ENCODE data around the gene ACOXL. TPM values are rescaled to one million over a fixed set of nuclear protein-coding genes. Genes with fewer than 3 reads are reported as not detected.

ACOXL gene
- total RNA-seq, 2 donors from 2014 or later: 0.52 TPM; not detected in 1

DNA sequence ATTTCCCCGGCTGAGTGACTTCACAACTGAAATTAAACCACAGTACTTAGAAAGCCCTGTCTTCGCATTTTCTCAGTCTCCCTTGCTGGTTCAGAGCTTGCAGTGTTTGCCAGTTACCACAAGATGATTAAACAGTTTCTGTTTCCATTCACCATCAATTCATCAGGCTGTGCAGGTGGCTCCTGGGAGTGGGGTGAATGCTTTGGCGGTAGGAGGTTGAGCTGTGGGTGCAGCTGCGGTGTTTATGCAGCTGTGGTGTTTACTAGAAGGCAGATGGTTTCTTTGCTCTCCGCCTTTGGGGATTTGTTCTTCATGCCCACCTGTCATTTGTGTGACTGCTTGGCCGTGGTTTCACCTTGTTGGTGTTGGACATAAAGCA lies 16.1 kb downstream of the ACOXL start:
- Histone ChIP-seq H3K9me3 (no peaks in the 10 kb centered on the region), H3K4me3 (no peak overlapping the region), H3K36me3 (replicated peaks in 1 of 2; ENCODE audit: insufficient read depth in 1 of 2, low read depth in 2 of 2) (no peaks in the 10 kb centered on the region), H3K27ac (no peak overlapping the region), H3K27me3 (no peaks in the 10 kb centered on the region), H3K4me1 (no peaks in the 10 kb centered on the region)
- 9 to 19% methylated on average over 6 of the region's 6 CpGs for WGBS, 2 donors
- TF ChIP-seq POLR2A (IDR thresholded peaks at IDR 0.05): no peak
- TF ChIP-seq, protein P1, sequence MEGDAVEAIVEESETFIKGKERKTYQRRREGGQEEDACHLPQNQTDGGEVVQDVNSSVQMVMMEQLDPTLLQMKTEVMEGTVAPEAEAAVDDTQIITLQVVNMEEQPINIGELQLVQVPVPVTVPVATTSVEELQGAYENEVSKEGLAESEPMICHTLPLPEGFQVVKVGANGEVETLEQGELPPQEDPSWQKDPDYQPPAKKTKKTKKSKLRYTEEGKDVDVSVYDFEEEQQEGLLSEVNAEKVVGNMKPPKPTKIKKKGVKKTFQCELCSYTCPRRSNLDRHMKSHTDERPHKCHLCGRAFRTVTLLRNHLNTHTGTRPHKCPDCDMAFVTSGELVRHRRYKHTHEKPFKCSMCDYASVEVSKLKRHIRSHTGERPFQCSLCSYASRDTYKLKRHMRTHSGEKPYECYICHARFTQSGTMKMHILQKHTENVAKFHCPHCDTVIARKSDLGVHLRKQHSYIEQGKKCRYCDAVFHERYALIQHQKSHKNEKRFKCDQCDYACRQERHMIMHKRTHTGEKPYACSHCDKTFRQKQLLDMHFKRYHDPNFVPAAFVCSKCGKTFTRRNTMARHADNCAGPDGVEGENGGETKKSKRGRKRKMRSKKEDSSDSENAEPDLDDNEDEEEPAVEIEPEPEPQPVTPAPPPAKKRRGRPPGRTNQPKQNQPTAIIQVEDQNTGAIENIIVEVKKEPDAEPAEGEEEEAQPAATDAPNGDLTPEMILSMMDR (IDR thresholded peaks at IDR 0.05): no peak
- no peak for ATAC-seq
- DNase-seq: no peak
- intact Hi-C loops (cut with DNase I): no loop called here

DNA sequence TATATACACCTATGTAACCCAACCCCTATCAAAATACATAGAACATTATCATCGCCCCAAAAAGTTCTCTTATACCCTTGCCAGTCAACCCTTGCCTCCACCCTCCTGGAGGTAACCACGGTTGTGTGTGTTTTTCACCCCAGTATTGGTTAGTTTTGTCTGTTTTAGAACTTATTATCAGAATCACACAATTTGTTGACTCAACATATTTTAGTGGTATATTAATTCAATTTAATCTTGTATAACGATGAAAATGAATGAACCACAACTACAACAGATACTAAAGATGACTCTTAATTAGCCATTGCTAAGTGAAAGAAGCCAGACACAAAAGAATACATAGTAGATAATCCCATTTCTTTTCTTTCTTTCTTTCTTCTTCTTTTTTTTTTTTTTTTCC lies 19.3 kb downstream of the ACOXL start:
- H3K27ac ChIP-seq: no peak overlapping the region
- H3K4me3 ChIP-seq: no peak overlapping the region
- no peaks in the 10 kb centered on the region for H3K9me3 ChIP-seq
- TF ChIP-seq, protein P1 (IDR thresholded peaks at IDR 0.05): no peak
- TF ChIP-seq POLR2A (IDR thresholded peaks at IDR 0.05): no peak
- no peak for DNase-seq
- H3K4me1 ChIP-seq: no peaks in the 10 kb centered on the region
- 67 to 73% methylated on average over 3 of the region's 3 CpGs for WGBS, 2 donors
- H3K36me3 ChIP-seq (replicated peaks in 1 of 2; ENCODE audit: insufficient read depth in 1 of 2, low read depth in 2 of 2): no peaks in the 10 kb centered on the region
- intact Hi-C loops (cut with DNase I): no loop called here
- H3K27me3 ChIP-seq: no peaks in the 10 kb centered on the region
- no peak for ATAC-seq

- H3K4me3 ChIP-seq: no peak overlapping the region
- intact Hi-C loops (cut with DNase I): no loop called here
- no peak overlapping the region for H3K27ac ChIP-seq
- 90 to 92% methylated on average over 2 of the region's 2 CpGs for WGBS, 2 donors
- no peaks in the 10 kb centered on the region for H3K4me1 ChIP-seq
- no peak for ATAC-seq
- H3K9me3 ChIP-seq: no peaks in the 10 kb centered on the region
- no peak for DNase-seq
- no peaks in the 10 kb centered on the region for H3K36me3 ChIP-seq (replicated peaks in 1 of 2; ENCODE audit: insufficient read depth in 1 of 2, low read depth in 2 of 2)
- no peaks in the 10 kb centered on the region for H3K27me3 ChIP-seq
- TF ChIP-seq POLR2A (IDR thresholded peaks at IDR 0.05): no peak
- TF ChIP-seq, protein P1 (IDR thresholded peaks at IDR 0.05): no peak
Measured at GRCh38 chr2:110752871-110753270, 20.5 kb downstream of the ACOXL start.

DNA sequence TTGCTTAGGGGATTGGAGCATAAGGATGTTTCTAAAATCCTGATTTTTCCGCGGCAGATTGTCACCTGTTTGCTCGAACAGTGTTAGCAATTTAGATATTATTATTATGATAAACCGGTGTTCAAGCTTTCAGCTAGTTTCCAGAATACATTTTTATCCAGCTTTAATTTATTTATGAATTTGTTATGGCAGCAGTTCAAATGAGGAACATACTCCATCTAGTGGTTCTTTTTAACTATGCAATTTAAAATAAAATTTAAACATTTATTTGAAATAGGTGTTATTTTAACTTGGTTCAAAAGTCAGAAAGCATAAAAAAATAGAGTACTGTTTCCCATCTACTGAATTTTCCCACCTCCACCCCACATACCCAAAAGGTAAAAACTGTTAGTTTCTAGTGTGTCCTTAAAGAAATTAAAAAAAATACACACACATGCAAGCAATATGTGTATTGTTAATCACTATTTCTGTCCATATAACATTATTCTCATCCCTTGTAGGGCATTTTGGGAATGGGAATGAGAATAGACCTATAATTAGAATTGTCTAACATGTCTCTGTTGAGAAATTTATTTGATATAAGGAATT lies 23.2 kb downstream of the ACOXL start:
- no peak for ATAC-seq
- 8 to 11% methylated on average over 4 of the region's 4 CpGs for WGBS, 2 donors
- H3K27ac ChIP-seq: no peak overlapping the region

More for the DNA sequence above, 23.2 kb downstream of the ACOXL start:
- H3K4me1 ChIP-seq: no peaks in the 10 kb centered on the region
- peaks cover 0 to 6% (median 0%) of the 10 kb centered on the region in 3 donors for H3K9me3 ChIP-seq
- intact Hi-C loops (cut with DNase I): no loop called here
- H3K4me3 ChIP-seq: no peak overlapping the region
- no peak for DNase-seq
- H3K27me3 ChIP-seq: no peaks in the 10 kb centered on the region
- no peaks in the 10 kb centered on the region for H3K36me3 ChIP-seq (replicated peaks in 1 of 2; ENCODE audit: insufficient read depth in 1 of 2, low read depth in 2 of 2)
- TF ChIP-seq POLR2A (IDR thresholded peaks at IDR 0.05): no peak
- TF ChIP-seq, protein P1 (IDR thresholded peaks at IDR 0.05): peak; percentile 10 to 79 (median 47)

All from body of pancreas (tissue), 4 donors.